ENCODE results near the gene LAMA3. TPM values are rescaled to one million over a fixed set of nuclear protein-coding genes. Genes with fewer than 3 reads are reported as not detected.

The LAMA3 gene
- total and polyA plus RNA-seq, 9 donors, result 2.9 to 44.9 (median 14.8) TPM

- peak; percentile 25 to 52 (median 38) for DNase-seq
- 3 to 5% (median 5%) methylated on average over 44 to 85 of the region's 85 CpGs for WGBS, 3 donors
- TF ChIP-seq POLR2A (IDR thresholded peaks at IDR 0.05), result no peak
- no peak for TF ChIP-seq CTCF (IDR thresholded peaks at IDR 0.05)
- no peak for TF ChIP-seq EP300 (IDR thresholded peaks at IDR 0.05)
Measured at GRCh38 chr18:23689616-23690504, 607 bp downstream of the LAMA3 start.

DNA sequence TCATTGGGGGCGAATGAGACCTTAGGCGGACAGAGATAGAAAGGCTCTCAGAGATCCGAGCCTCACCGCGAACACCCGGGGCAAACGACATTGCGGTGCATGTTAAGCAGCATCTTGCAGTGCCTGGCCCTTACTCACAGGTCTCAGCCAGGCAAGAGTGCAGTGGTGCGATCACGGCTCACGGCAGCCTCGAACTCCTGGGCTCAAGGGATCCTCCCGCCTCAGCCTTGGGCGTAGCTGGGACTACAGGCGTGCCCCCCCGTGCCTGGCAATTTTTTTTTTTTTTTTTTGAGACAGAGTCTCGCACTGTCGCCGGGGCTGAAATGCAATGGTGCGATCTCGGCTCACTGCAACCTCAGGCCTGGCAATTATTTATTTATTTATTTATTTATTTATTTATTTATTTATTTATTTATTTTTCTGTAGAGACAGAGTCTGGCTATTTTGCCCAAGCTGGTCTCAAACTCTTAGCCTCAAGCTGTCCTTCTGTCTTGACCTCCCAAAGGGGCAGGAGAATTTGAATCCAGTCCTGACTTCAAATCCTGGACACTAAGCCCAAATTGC is 1.3 kb downstream of the LAMA3 start:
- Histone ChIP-seq H3K9me3 (no peaks in the 10 kb centered on the region), H3K4me1 (ENCODE audit: insufficient read depth) (peaks cover 3% of the 10 kb centered on the region), H3K36me3 (no peaks in the 10 kb centered on the region), H3K4me3 (peak overlapping the region; percentile 66), H3K27ac (no peak overlapping the region), H3K27me3 (no peaks in the 10 kb centered on the region)
- 79 to 81% (median 81%) methylated on average over 21 of the region's 21 CpGs for WGBS, 3 donors
- peak in 1 of 5 donors; percentile 27 for DNase-seq
- intact Hi-C loops (cut with DNase I), result loop anchor here in 2 of 4 donors (10.0 kb wide), 1 partner anchor 66 kb away; no protein-coding TSS in a partner anchor
- no peak for TF ChIP-seq EP300 (IDR thresholded peaks at IDR 0.05)
- TF ChIP-seq POLR2A (IDR thresholded peaks at IDR 0.05), result no peak
- TF ChIP-seq CTCF (IDR thresholded peaks at IDR 0.05), result no peak

More at GRCh38 chr18:23689616-23690504, 607 bp downstream of the LAMA3 start:
- Histone ChIP-seq H3K27ac (peak overlapping the region; percentile 32 to 40), H3K4me1 (ENCODE audit: insufficient read depth) (peaks cover 3% of the 10 kb centered on the region), H3K9me3 (no peaks in the 10 kb centered on the region), H3K4me3 (peak overlapping the region; percentile 66), H3K36me3 (no peaks in the 10 kb centered on the region), H3K27me3 (no peaks in the 10 kb centered on the region)
- intact Hi-C loops (cut with DNase I), result loop anchor here in 3 of 4 donors (5.0 to 10.0 kb wide), 2 partner anchors 65 to 68 kb away; no protein-coding TSS in a partner anchor

DNA sequence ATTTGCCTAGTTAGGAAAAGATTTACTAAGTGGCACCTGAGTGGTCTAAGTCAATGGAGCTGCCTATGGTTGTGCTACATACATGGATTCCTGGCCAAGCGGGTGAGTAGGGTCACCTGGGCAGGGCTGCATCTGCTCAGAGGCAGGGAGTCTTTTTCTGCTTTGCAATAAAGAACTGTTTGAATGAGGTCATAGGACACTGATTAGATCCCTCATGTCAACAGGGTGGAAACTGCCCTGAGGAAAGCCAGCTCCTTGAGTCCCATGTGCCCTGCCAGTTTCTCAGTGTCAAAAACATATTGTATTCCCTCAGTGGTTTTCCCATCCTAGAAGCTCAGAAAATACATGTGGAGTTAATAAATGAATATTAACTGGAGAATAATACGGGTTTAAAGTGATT is 4.6 kb downstream of the LAMA3 start:
- Histone ChIP-seq H3K27ac (no peak overlapping the region), H3K36me3 (no peaks in the 10 kb centered on the region), H3K9me3 (no peaks in the 10 kb centered on the region), H3K4me3 (no peak overlapping the region), H3K27me3 (no peaks in the 10 kb centered on the region), H3K4me1 (ENCODE audit: insufficient read depth) (peaks cover 3% of the 10 kb centered on the region)
- DNase-seq, result no peak
- intact Hi-C loops (cut with DNase I), result loop anchor here in 2 of 4 donors (10.0 kb wide), 1 partner anchor 69 kb away; no protein-coding TSS in a partner anchor
- 91 to 97% (median 94%) methylated on average over 2 of the region's 2 CpGs for WGBS, 3 donors
- TF ChIP-seq CTCF (IDR thresholded peaks at IDR 0.05) (no peak), EP300 (IDR thresholded peaks at IDR 0.05) (no peak), POLR2A (IDR thresholded peaks at IDR 0.05) (no peak)

GRCh38 chr18:23694637-23695430 is 5.6 kb downstream of the LAMA3 start:
- intact Hi-C loops (cut with DNase I), result loop anchor here in 2 of 4 donors (10.0 kb wide), 1 partner anchor 70 kb away; no protein-coding TSS in a partner anchor
- H3K4me3 ChIP-seq, result no peak overlapping the region
- no peak overlapping the region for H3K27ac ChIP-seq
- no peak for DNase-seq
- no peaks in the 10 kb centered on the region for H3K9me3 ChIP-seq
- no peaks in the 10 kb centered on the region for H3K36me3 ChIP-seq
- TF ChIP-seq CTCF (IDR thresholded peaks at IDR 0.05), result no peak
- no peak for TF ChIP-seq EP300 (IDR thresholded peaks at IDR 0.05)
- peaks cover 2% of the 10 kb centered on the region for H3K4me1 ChIP-seq (ENCODE audit: insufficient read depth)
- 97% methylated on average over 4 of the region's 4 CpGs for WGBS, 3 donors
- no peaks in the 10 kb centered on the region for H3K27me3 ChIP-seq
